GM23248 (cell line): ENCODE results near the gene RNLS. TPM values are rescaled to one million over a fixed set of nuclear protein-coding genes. Genes with fewer than 3 reads are reported as not detected.

Experiments used
- DNase-seq: peaks from one replicate; pipeline ENCODE4 v3.0.0-alpha.2; 2015
- H2AFZ ChIP-seq: fragments of 200-600 bp; sonication (generic); 2 replicates; pipeline ENCODE4 v1.6.1; 2016; ENCODE audit warnings: antibody characterized with exemption
- H3F3A ChIP-seq: fragments of 200-600 bp; sonication (generic); 2 replicates; pipeline ENCODE4 v1.6.1; 2016; ENCODE audit warnings: mild to moderate bottlenecking, antibody characterized with exemption, mixed run types; ENCODE audit not compliant: insufficient read depth
- H3K27ac ChIP-seq: fragments of 200-600 bp; sonication (generic); 2 replicates; pipeline ENCODE4 v1.5.1; 2016; ENCODE audit warnings: mild to moderate bottlenecking
- H3K27me3 ChIP-seq: fragments of 200-600 bp; sonication (generic); replicated peaks from 2 replicates; pipeline ENCODE4 v1.6.1; 2016; ENCODE audit warnings: mild to moderate bottlenecking; ENCODE audit not compliant: insufficient read depth
- H3K36me3 ChIP-seq: fragments of 200-600 bp; sonication (generic); 2 replicates; pipeline ENCODE4 v1.6.1; 2016; ENCODE audit warnings: low read depth, mild to moderate bottlenecking
- H3K4me1 ChIP-seq: fragments of 200-600 bp; sonication (generic); 2 replicates; pipeline ENCODE4 v1.6.1; 2016; ENCODE audit warnings: mild to moderate bottlenecking; ENCODE audit not compliant: insufficient read depth
- H3K4me2 ChIP-seq: fragments of 200-600 bp; sonication (generic); one replicate; pipeline ENCODE4 v1.6.1; 2016; ENCODE audit warnings: mild to moderate bottlenecking; ENCODE audit not compliant: unreplicated experiment
- H3K4me3 ChIP-seq: fragments of 200-600 bp; sonication (generic); 2 replicates; pipeline ENCODE4 v1.5.1; 2016; ENCODE audit warnings: mild to moderate bottlenecking
- H3K79me2 ChIP-seq: fragments of 200-600 bp; sonication (generic); 2 replicates; pipeline ENCODE4 v1.6.1; 2016; ENCODE audit warnings: mild to moderate bottlenecking; ENCODE audit not compliant: insufficient read depth
- H3K9ac ChIP-seq: fragments of 200-600 bp; sonication (generic); 2 replicates; pipeline ENCODE4 v1.6.1; 2016; ENCODE audit warnings: mild to moderate bottlenecking
- H3K9me2 ChIP-seq: fragments of 200-600 bp; sonication (generic); 2 replicates; pipeline ENCODE4 v1.6.1; 2016; ENCODE audit warnings: mixed run types, mild to moderate bottlenecking, moderate library complexity; ENCODE audit not compliant: insufficient read depth
- H3K9me3 ChIP-seq: fragments of 200-600 bp; sonication (generic); one replicate; pipeline ENCODE4 v1.6.1; 2017; ENCODE audit warnings: low read depth
- H4K20me1 ChIP-seq: fragments of 200-600 bp; sonication (generic); 2 replicates; pipeline ENCODE4 v1.6.0; 2016; ENCODE audit not compliant: insufficient read depth
- EZH2 ChIP-seq: fragments of 200-600 bp; sonication (generic); IDR thresholded peaks from 2 replicates; pipeline ENCODE4 v1.6.1; 2018; ENCODE audit warnings: antibody characterized with exemption, mild to moderate bottlenecking; ENCODE audit not compliant: insufficient read depth, poor library complexity, severe bottlenecking
- EZH2phosphoT487 ChIP-seq: fragments of 200-600 bp; sonication (generic); IDR thresholded peaks from 2 replicates; pipeline ENCODE4 v1.6.1; 2018; ENCODE audit warnings: antibody characterized with exemption, moderate library complexity, mild to moderate bottlenecking, low read depth; ENCODE audit not compliant: insufficient read depth
- WGBS, 2 experiments: methylation state at CpG; one replicate each; pipeline ENCODE4 v1.1.6; 2015 to 2017; ENCODE audit warnings: low lambda C conversion rate in 2 of 2, low coverage in 1 of 2; ENCODE audit errors: missing lambda C conversion rate in 2 of 2; 5-methylcytosine and 5-hydroxymethylcytosine counted together
- in situ Hi-C: fragments of 300-500 bp; cut with MboI; formaldehyde crosslinking; loops from 2 replicates; pipeline ENCODE4 v1.15.0; 2020
- polyA plus RNA-seq: library from polyadenylated mRNA; unstranded; fragments of >200 nt; fragmentation: Nextera tagmentation; extraction: Ambion mirVana; gene quantifications from 2 replicates; pipeline ENCODE4 v1.2.1, GENCODE V29; 2016
- total RNA-seq: library from RNA; depleted of rRNA; stranded (reverse); fragments of >200 nt; shearing (Covaris generic); gene quantifications from 2 replicates; pipeline ENCODE4 v1.2.3, GENCODE V29; 2014

Gene RNLS
- total and polyA plus RNA-seq, 2 experiments from 2014 or later = 11.5 to 23.1 TPM

GRCh38 chr10:88544140-88544870 lies 38.8 kb downstream of the RNLS start:
- Histone ChIP-seq H3F3A (no peaks in the 10 kb centered on the region), H3K9ac (no peak overlapping the region), H3K4me2 (no peak overlapping the region), H3K4me3 (no peak overlapping the region), H3K9me2 (peaks cover 3% of the 10 kb centered on the region; the same call in 1 of the 2 replicates), H3K4me1 (peaks cover 11% of the 10 kb centered on the region; the same call in 1 of the 2 replicates), H4K20me1 (no peaks in the 10 kb centered on the region), H3K9me3 (no peaks in the 10 kb centered on the region), H2AFZ (no peak overlapping the region), H3K36me3 (no peaks in the 10 kb centered on the region), H3K27ac (no peak overlapping the region), H3K79me2 (no peaks in the 10 kb centered on the region), H3K27me3 (no peaks in the 10 kb centered on the region)
- DNase-seq = no peak
- no peak for TF ChIP-seq EZH2phosphoT487
- no peak for TF ChIP-seq EZH2
- in situ Hi-C loops = no loop called here
- 93 to 100% methylated on average over 2 of the region's 2 CpGs for WGBS, 2 experiments

GRCh38 chr10:88542522-88542921 lies 40.6 kb downstream of the RNLS start:
- peaks cover 21% of the 10 kb centered on the region for H3K4me1 ChIP-seq
- H3K9ac ChIP-seq = no peak overlapping the region
- H3K9me2 ChIP-seq = peaks cover 3% of the 10 kb centered on the region; the same call in 1 of the 2 replicates
- no peaks in the 10 kb centered on the region for H3K27me3 ChIP-seq
- H3K4me3 ChIP-seq = no peak overlapping the region
- H3K79me2 ChIP-seq = no peaks in the 10 kb centered on the region
- 84 to 86% methylated on average over 4 of the region's 4 CpGs for WGBS, 2 experiments
- no peak overlapping the region for H2AFZ ChIP-seq
- H3K9me3 ChIP-seq = no peaks in the 10 kb centered on the region
- H3K4me2 ChIP-seq = no peak overlapping the region
- no peak for DNase-seq
- H3K36me3 ChIP-seq = no peaks in the 10 kb centered on the region
- TF ChIP-seq EZH2phosphoT487 (no peak), EZH2 (no peak)
- no peaks in the 10 kb centered on the region for H4K20me1 ChIP-seq
- peaks cover 6% of the 10 kb centered on the region; the same call in 1 of the 2 replicates for H3F3A ChIP-seq
- in situ Hi-C loops = no loop called here
- H3K27ac ChIP-seq = no peak overlapping the region

GRCh38 chr10:88541116-88541626 lies 41.9 kb downstream of the RNLS start:
- Histone ChIP-seq H3K27ac (no peak overlapping the region), H3K9ac (no peak overlapping the region), H3K9me2 (peaks cover 3% of the 10 kb centered on the region; the same call in 1 of the 2 replicates), H3K36me3 (no peaks in the 10 kb centered on the region), H3F3A (peaks cover 6% of the 10 kb centered on the region; the same call in 1 of the 2 replicates), H3K4me2 (no peak overlapping the region), H3K79me2 (no peaks in the 10 kb centered on the region), H3K4me3 (no peak overlapping the region), H3K27me3 (no peaks in the 10 kb centered on the region), H4K20me1 (no peaks in the 10 kb centered on the region), H3K9me3 (no peaks in the 10 kb centered on the region), H2AFZ (no peak overlapping the region), H3K4me1 (peaks cover 24% of the 10 kb centered on the region)
- in situ Hi-C loops = no loop called here
- no peak for DNase-seq
- TF ChIP-seq EZH2phosphoT487 (no peak), EZH2 (no peak)
- whole genome bisulfite sequencing, 2 experiments = 42 to 49% methylated on average over 5 of the region's 5 CpGs

GRCh38 chr10:88540351-88540750 lies 42.8 kb downstream of the RNLS start:
- no peaks in the 10 kb centered on the region for H3K79me2 ChIP-seq
- no peaks in the 10 kb centered on the region for H3K27me3 ChIP-seq
- no peak overlapping the region for H3K27ac ChIP-seq
- no peaks in the 10 kb centered on the region for H4K20me1 ChIP-seq
- TF ChIP-seq EZH2phosphoT487 (no peak), EZH2 (no peak)
- H3K4me3 ChIP-seq = no peak overlapping the region
- DNase-seq = no peak
- peaks cover 6% of the 10 kb centered on the region; the same call in 1 of the 2 replicates for H3F3A ChIP-seq
- H3K9me2 ChIP-seq = peaks cover 3% of the 10 kb centered on the region; the same call in 1 of the 2 replicates
- H3K4me1 ChIP-seq = peaks cover 24% of the 10 kb centered on the region
- no peak overlapping the region for H3K4me2 ChIP-seq
- H2AFZ ChIP-seq = no peak overlapping the region
- no peak overlapping the region for H3K9ac ChIP-seq
- H3K36me3 ChIP-seq = no peaks in the 10 kb centered on the region
- no peaks in the 10 kb centered on the region for H3K9me3 ChIP-seq
- WGBS, 2 experiments = 10 to 19% methylated on average over 1 of the region's 1 CpG
- in situ Hi-C loops = no loop called here
